HepG2 (cell line): ENCODE measurements around the gene VGF. TPM values are rescaled to one million over a fixed set of nuclear protein-coding genes. Genes with fewer than 3 reads are reported as not detected.

Experiments used
- BCL3 ChIP-seq: sonication (generic); formaldehyde crosslinking; IDR thresholded peaks from 2 replicates; pipeline ENCODE4 v1.5.1; 2020; ENCODE audit warnings: mild to moderate bottlenecking, missing genetic modification reagents, moderate library complexity
- CAMTA2 ChIP-seq: sonication (generic); formaldehyde crosslinking; IDR thresholded peaks from 2 replicates; pipeline ENCODE4 v1.4.0; 2020; ENCODE audit warnings: mild to moderate bottlenecking, missing genetic modification reagents, borderline replicate concordance
- DNMT3B ChIP-seq: conservative IDR thresholded peaks from 2 replicates; pipeline ENCODE4 v1.6.1; 2016; ENCODE audit warnings: missing biosample characterization, control low read depth
- EZH2 ChIP-seq: conservative IDR thresholded peaks from 2 replicates; pipeline ENCODE4 v1.6.1; 2012; ENCODE audit warnings: mild to moderate bottlenecking, low read depth, low read length, moderate library complexity
- FOXO4 ChIP-seq: sonication (generic); formaldehyde crosslinking; conservative IDR thresholded peaks from 2 replicates; pipeline ENCODE4 v1.8.1; 2023; ENCODE audit warnings: missing genetic modification reagents
- GATAD1 ChIP-seq: IDR thresholded peaks from 2 replicates; pipeline ENCODE4 v1.6.1; 2016; ENCODE audit warnings: missing genetic modification reagents, missing compliant biosample characterization
- HNRNPL ChIP-seq: fragments of 200-400 bp; formaldehyde crosslinking; IDR thresholded peaks from 2 replicates; pipeline ENCODE4 v1.6.1; 2017; ENCODE audit warnings: mild to moderate bottlenecking, low read depth, low read length
- ISL2 ChIP-seq: sonication (generic); formaldehyde crosslinking; IDR thresholded peaks from 2 replicates; pipeline ENCODE4 v1.5.0; 2020; ENCODE audit warnings: missing genetic modification reagents
- MAFG ChIP-seq: sonication (generic); formaldehyde crosslinking; IDR thresholded peaks from 2 replicates; pipeline ENCODE4 v1.5.1; 2020; ENCODE audit warnings: mild to moderate bottlenecking, missing genetic modification reagents
- NR2F6 ChIP-seq, 2 experiments: IDR thresholded peaks; 2 replicates each; pipeline ENCODE4 v1.6.1; 2016; ENCODE audit warnings: antibody characterized with exemption in 1 of 2, mild to moderate bottlenecking in 1 of 2
- RFXAP ChIP-seq: sonication (generic); formaldehyde crosslinking; IDR thresholded peaks from 2 replicates; pipeline ENCODE4 v1.4.0; 2020; ENCODE audit warnings: missing genetic modification reagents, borderline replicate concordance
- TFDP2 ChIP-seq: sonication (generic); formaldehyde crosslinking; IDR thresholded peaks from 2 replicates; pipeline ENCODE4 v1.4.0; 2020; ENCODE audit warnings: missing genetic modification reagents
- ZBTB21 ChIP-seq: sonication (generic); formaldehyde crosslinking; IDR thresholded peaks from 2 replicates; pipeline ENCODE4 v1.4.0; 2020; ENCODE audit warnings: missing genetic modification reagents
- ZNF318 ChIP-seq: sonication (generic); formaldehyde crosslinking; IDR thresholded peaks from 2 replicates; pipeline ENCODE4 v1.4.0; 2020; ENCODE audit warnings: mild to moderate bottlenecking, missing genetic modification reagents
- ZNF7 ChIP-seq: IDR thresholded peaks from 2 replicates; pipeline ENCODE4 v1.6.1; 2016; ENCODE audit warnings: missing biosample characterization, missing genetic modification reagents
- ZNF773 ChIP-seq: sonication (generic); formaldehyde crosslinking; IDR thresholded peaks from 2 replicates; pipeline ENCODE4 v1.4.0; 2020; ENCODE audit warnings: missing genetic modification reagents, borderline replicate concordance
- ZNF777 ChIP-seq: sonication (generic); formaldehyde crosslinking; IDR thresholded peaks from 2 replicates; pipeline ENCODE4 v1.4.0; 2020; ENCODE audit warnings: missing genetic modification reagents
- polyA plus RNA-seq, 8 experiments: library from polyadenylated mRNA; depleted of rRNA in 3 of 8; stranded (reverse) in 7 of 8; unstranded in 1 of 8; fragments of >200 nt; fragmentation: Illumina TruSeq in 4 of 8; extraction: Trizol in 4 of 8; gene quantifications; 2 replicates each; pipeline versions ENCODE4 v1.2.1 to v1.2.3, GENCODE V29; 2011 to 2016; ENCODE audit warnings: low read depth in 4 of 8, missing spikeins in 1 of 8, mixed read lengths in 1 of 8; ENCODE audit not compliant: insufficient read depth in 1 of 8
- total RNA-seq, 5 experiments: library from RNA; depleted of rRNA; stranded (reverse); fragments of >200 nt; fragmentation: Illumina TruSeq; extraction: Trizol; gene quantifications; 2 replicates each; pipeline ENCODE4 v1.2.3, GENCODE V29; 2016; ENCODE audit warnings: low read depth in 1 of 5

VGF gene
- total and polyA plus RNA-seq, 2 of the 13 experiments (the other 11 are each of a cell fraction or from before 2014, with no cell fraction given), result 0.12 to 0.46 TPM

- TF ChIP-seq ZNF318 (peak; percentile 65; the same call in 1 of the 2 replicates), TFDP2 (CRISPR knock-in tag) (peak; percentile 20; the same call in 1 of the 2 replicates), ZNF7 (CRISPR knock-in tag) (0 out of 2 replicates have a peak, but pooled peaks have one; percentile 27), HNRNPL (peak; percentile 70; the same call in 1 of the 2 replicates), ZNF777 (no peak), NR2F6 (IDR thresholded peaks at IDR 0.05) (peak; percentile 99), NR2F6 (CRISPR knock-in tag; IDR thresholded peaks at IDR 0.05) (peak; percentile 99), EZH2 (no peak), ZBTB21 (no peak), GATAD1 (CRISPR knock-in tag) (peak; percentile 40; the same call in 1 of the 2 replicates), MAFG (CRISPR knock-in tag) (no peak), BCL3 (CRISPR knock-in tag) (no peak; the same call in 1 of the 2 replicates), ISL2 (CRISPR knock-in tag) (0 out of 2 replicates have a peak, but pooled peaks have one; percentile 62), DNMT3B (CRISPR knock-in tag) (no peak), FOXO4 (CRISPR knock-in tag) (no peak), ZNF773 (CRISPR knock-in tag) (no peak; the same call in 1 of the 2 replicates), CAMTA2 (no peak), RFXAP (CRISPR knock-in tag) (no peak; the same call in 1 of the 2 replicates)
Measured at GRCh38 chr7:101126651-101127459, 38.5 kb downstream of the VGF start, which contains the start of gene SERPINE1 (continued).
